Measurements from ENCODE around the gene OR8K1. TPM values are rescaled to one million over a fixed set of nuclear protein-coding genes. Genes with fewer than 3 reads are reported as not detected.

OR8K1 gene
- not detected in 5 replicates for total RNA-seq (2022; extraction: Qiagen RNA extraction; ENCODE audit: low read depth)

GRCh38 chr11:56345739-56346138 lies at the start of gene OR8K1:
Gene OR8K1, plus strand, starts transcription at chr11:56346039. Its CDS starts 0 bp downstream, at chr11:56346039.

GRCh38 chr11:56314844-56315243 lies 31.0 kb upstream of the OR8K1 start, which contains the start of gene OR8K3:
Gene OR8K3, plus strand, starts transcription at chr11:56315144. Its CDS starts 3,163 bp downstream, at chr11:56318307.

GRCh38 chr11:56353991-56354390 lies 8.2 kb downstream of the OR8K1 start, which contains the start of gene OR8J1:
Gene OR8J1, plus strand, starts transcription at chr11:56354291. Its CDS starts 5,956 bp downstream, at chr11:56360247.

GRCh38 chr11:56375324-56375723 lies 29.5 kb downstream of the OR8K1 start, which contains the start of gene OR8U1:
Gene OR8U1, plus strand, starts transcription at chr11:56375624. Its CDS starts 0 bp downstream, at chr11:56375624.

Other genes with a start within 250 kb of the OR8K1 start
- not detected in 5 replicates for gene OR8H2, start 242.4 kb upstream of the OR8K1 start, total RNA-seq (2022; extraction: Qiagen RNA extraction; ENCODE audit: low read depth)
- not detected in 5 replicates for gene OR8H3, start 223.7 kb upstream of the OR8K1 start, total RNA-seq (2022; extraction: Qiagen RNA extraction; ENCODE audit: low read depth)
- gene OR8J3, start 205.8 kb upstream of the OR8K1 start, total RNA-seq (2022; extraction: Qiagen RNA extraction; ENCODE audit: low read depth) = not detected in 5 replicates
- gene OR8K5, start 185.7 kb upstream of the OR8K1 start, total RNA-seq (2022; extraction: Qiagen RNA extraction; ENCODE audit: low read depth) = not detected in 5 replicates
- not detected in 5 replicates for gene OR5J2, start 169.4 kb upstream of the OR8K1 start, total RNA-seq (2022; extraction: Qiagen RNA extraction; ENCODE audit: low read depth)
- not detected in 5 replicates for gene OR5T2, start 111.8 kb upstream of the OR8K1 start, total RNA-seq (2022; extraction: Qiagen RNA extraction; ENCODE audit: low read depth)
- gene OR5T3, start 93.8 kb upstream of the OR8K1 start, total RNA-seq (2022; extraction: Qiagen RNA extraction; ENCODE audit: low read depth) = not detected in 5 replicates
- gene OR5T1, start 71.9 kb upstream of the OR8K1 start, total RNA-seq (2022; extraction: Qiagen RNA extraction; ENCODE audit: low read depth) = not detected in 5 replicates
- not detected in 5 replicates for gene OR8H1, start 53.8 kb upstream of the OR8K1 start, total RNA-seq (2022; extraction: Qiagen RNA extraction; ENCODE audit: low read depth)
- gene OR8K3, start 30.9 kb upstream of the OR8K1 start, total RNA-seq (2022; extraction: Qiagen RNA extraction; ENCODE audit: low read depth) = not detected in 5 replicates
- not detected in 5 replicates for gene OR8J1, start 8.3 kb downstream of the OR8K1 start, total RNA-seq (2022; extraction: Qiagen RNA extraction; ENCODE audit: low read depth)
- not detected in 5 replicates for gene OR8U1, start 29.6 kb downstream of the OR8K1 start, total RNA-seq (2022; extraction: Qiagen RNA extraction; ENCODE audit: low read depth)
- not detected in 5 replicates for gene OR5AL1, start 66.7 kb downstream of the OR8K1 start, total RNA-seq (2022; extraction: Qiagen RNA extraction; ENCODE audit: low read depth)
- not detected in 5 replicates for gene OR5M3, start 127.3 kb downstream of the OR8K1 start, total RNA-seq (2022; extraction: Qiagen RNA extraction; ENCODE audit: low read depth)
- not detected in 5 replicates for gene OR5M8, start 145.3 kb downstream of the OR8K1 start, total RNA-seq (2022; extraction: Qiagen RNA extraction; ENCODE audit: low read depth)
- not detected in 5 replicates for gene OR5M11, start 197.2 kb downstream of the OR8K1 start, total RNA-seq (2022; extraction: Qiagen RNA extraction; ENCODE audit: low read depth)
- gene OR5M10, start 231.7 kb downstream of the OR8K1 start, total RNA-seq (2022; extraction: Qiagen RNA extraction; ENCODE audit: low read depth) = not detected in 5 replicates

Data from A549 treated with CpdA at 1 μM for 4 hours (cell line).